ENCODE results near the gene DHDH. TPM values are rescaled to one million over a fixed set of nuclear protein-coding genes. Genes with fewer than 3 reads are reported as not detected.
A peak's percentile ranks its signal among the peaks of the same experiment; 100 is the strongest.

DHDH gene
- total and polyA plus RNA-seq, 2 of the 13 experiments (the other 11 are each of a cell fraction or from before 2014, with no cell fraction given) = 0.13 to 0.91 TPM

GRCh38 chr19:48962029-48962848 is 28.7 kb downstream of the DHDH start (continued):
- TF ChIP-seq ZXDC (CRISPR knock-in tag; IDR thresholded peaks at IDR 0.05) = peak; percentile 55; the same call in 1 of the 2 replicates
- TF ChIP-seq FOXJ3 (CRISPR knock-in tag; IDR thresholded peaks at IDR 0.05; ENCODE audit: borderline replicate concordance) = 0 out of 2 replicates have a peak, but pooled peaks have one; percentile 24
- peak; percentile 70 for TF ChIP-seq ARID4A (CRISPR knock-in tag; IDR thresholded peaks at IDR 0.05; ENCODE audit: borderline replicate concordance)
- peak; percentile 40; the same call in 1 of the 2 replicates for TF ChIP-seq ZBTB42 (CRISPR knock-in tag; IDR thresholded peaks at IDR 0.05)
- TF ChIP-seq ZFP41 (CRISPR knock-in tag; IDR thresholded peaks at IDR 0.05; ENCODE audit: borderline replicate concordance) = no peak
- peak; percentile 83 for TF ChIP-seq NR2F6 (IDR thresholded peaks at IDR 0.05)
- peak; percentile 86 for TF ChIP-seq NR2F6 (CRISPR knock-in tag; IDR thresholded peaks at IDR 0.05)
- TF ChIP-seq CENPT (CRISPR knock-in tag; IDR thresholded peaks at IDR 0.05; ENCODE audit: low read depth) = 0 out of 2 replicates have a peak, but pooled peaks have one; percentile 62
- TF ChIP-seq ZNF580 (CRISPR knock-in tag; IDR thresholded peaks at IDR 0.05; ENCODE audit: borderline replicate concordance, low read depth) = peak; percentile 78; the same call in 1 of the 2 replicates
- no peak for TF ChIP-seq ZFP36 (IDR thresholded peaks at IDR 0.05; ENCODE audit: borderline replicate concordance, low read depth, low read length, partially characterized antibody)
- peak; percentile 31 to 66 for TF ChIP-seq NR2F1 (CRISPR knock-in tag; IDR thresholded peaks at IDR 0.05)
- TF ChIP-seq ZNF12 (CRISPR knock-in tag; IDR thresholded peaks at IDR 0.05) = no peak
- no peak for TF ChIP-seq SRF (IDR thresholded peaks at IDR 0.05; ENCODE audit: low read depth, low read length)
- TF ChIP-seq ZBTB26 (CRISPR knock-in tag; IDR thresholded peaks at IDR 0.05; ENCODE audit: borderline replicate concordance) = peak; percentile 66; the same call in 1 of the 2 replicates
- TF ChIP-seq MZF1 (CRISPR knock-in tag; IDR thresholded peaks at IDR 0.05; ENCODE audit: borderline replicate concordance) = no peak; the same call in 1 of the 2 replicates
- peak; percentile 67; the same call in 1 of the 2 replicates for TF ChIP-seq ZNF292 (CRISPR knock-in tag; IDR thresholded peaks at IDR 0.05; ENCODE audit: borderline replicate concordance, low read depth)
- peak; percentile 66 for TF ChIP-seq ELF1 (CRISPR knock-in tag; IDR thresholded peaks at IDR 0.05)
- TF ChIP-seq GABPA (IDR thresholded peaks at IDR 0.05; ENCODE audit: low read depth, low read length) = no peak
- TF ChIP-seq GABPA (CRISPR knock-in tag; IDR thresholded peaks at IDR 0.05; ENCODE audit: low read depth) = peak; percentile 74
- no peak for TF ChIP-seq ZNF136 (CRISPR knock-in tag; IDR thresholded peaks at IDR 0.05; ENCODE audit: low read depth)
- no peak for TF ChIP-seq ZNF839 (CRISPR knock-in tag; IDR thresholded peaks at IDR 0.05; ENCODE audit: borderline replicate concordance)
